Neural progenitor cell (in vitro differentiated cells): Measurements from ENCODE around the gene SPEF2.

ENCODE experiments used
- CTCF ChIP-seq: fragments of 200-600 bp; sonication (generic); IDR thresholded peaks from 2 replicates; pipeline ENCODE4 v1.5.1; 2017; ENCODE audit warnings: antibody characterized with exemption, mild to moderate bottlenecking
- EZH2 ChIP-seq: fragments of 200-600 bp; sonication (generic); IDR thresholded peaks from 2 replicates; pipeline ENCODE4 v1.6.1; 2017; ENCODE audit warnings: antibody characterized with exemption, mild to moderate bottlenecking, moderate library complexity
- EZH2phosphoT487 ChIP-seq: fragments of 200-600 bp; sonication (generic); IDR thresholded peaks from 2 replicates; pipeline ENCODE4 v1.6.1; 2017; ENCODE audit warnings: antibody characterized with exemption

GRCh38 chr5:35656721-35657120, 39.1 kb downstream of the SPEF2 start:
- TF ChIP-seq CTCF (no peak), EZH2phosphoT487 (no peak), EZH2 (no peak)
